ENCODE measurements around the gene NUBPL. TPM values are rescaled to one million over a fixed set of nuclear protein-coding genes. Genes with fewer than 3 reads are reported as not detected.
"Not testable (repeated sequence)": the region's sequence is repeated elsewhere in the genome, so short reads cannot be mapped to it uniquely, and the experiment has no call there.

NUBPL gene
- total RNA-seq, 2 experiments from 2014 or later, result 5.8 to 9.4 TPM

DNA sequence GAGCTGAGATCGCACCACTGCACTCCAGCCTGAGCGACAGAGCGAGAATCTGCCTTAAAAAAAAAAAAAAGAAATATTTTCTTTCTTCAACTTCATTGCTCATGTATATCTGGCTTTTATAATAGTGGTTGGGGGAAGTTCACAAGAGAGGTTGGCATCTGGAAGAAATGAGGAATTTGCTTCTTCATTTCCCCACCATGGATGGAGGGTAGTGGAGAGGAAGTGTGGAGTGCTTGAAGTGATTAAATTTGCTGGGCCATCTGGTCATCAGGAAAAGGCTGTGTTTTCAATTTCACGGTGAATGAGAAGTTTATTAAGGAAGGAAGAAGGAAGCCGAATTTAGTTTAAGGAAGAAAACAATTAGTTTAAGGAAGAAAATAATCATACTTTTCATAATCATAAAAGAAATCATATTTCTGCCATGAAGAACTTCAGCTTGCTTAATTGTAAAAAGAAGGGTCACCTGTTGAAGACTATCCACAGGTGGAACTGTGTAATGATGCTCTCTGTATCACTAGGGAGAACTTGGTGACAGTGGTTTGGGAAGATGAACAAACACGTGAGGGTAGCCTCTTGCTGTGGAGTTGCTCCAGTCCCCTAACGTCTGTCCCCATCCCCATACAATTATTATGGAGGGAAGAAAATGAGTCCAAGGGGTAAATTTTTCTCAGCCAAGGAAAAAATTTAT, 318.6 kb downstream of the NUBPL start:
- Mint-ChIP-seq H3K27ac (no peak overlapping the region), H3K27me3 (peaks cover 18% of the 10 kb centered on the region), H3K36me3 (no peaks in the 10 kb centered on the region), H3K9me3 (no peaks in the 10 kb centered on the region), H3K4me3 (no peak overlapping the region), H3K4me1 (peaks cover 2% of the 10 kb centered on the region)
- ATAC-seq (ENCODE audit: low read depth) (no peak), DNase-seq (no peak)
- POLR2A ChIA-PET, result no interaction called here

DNA sequence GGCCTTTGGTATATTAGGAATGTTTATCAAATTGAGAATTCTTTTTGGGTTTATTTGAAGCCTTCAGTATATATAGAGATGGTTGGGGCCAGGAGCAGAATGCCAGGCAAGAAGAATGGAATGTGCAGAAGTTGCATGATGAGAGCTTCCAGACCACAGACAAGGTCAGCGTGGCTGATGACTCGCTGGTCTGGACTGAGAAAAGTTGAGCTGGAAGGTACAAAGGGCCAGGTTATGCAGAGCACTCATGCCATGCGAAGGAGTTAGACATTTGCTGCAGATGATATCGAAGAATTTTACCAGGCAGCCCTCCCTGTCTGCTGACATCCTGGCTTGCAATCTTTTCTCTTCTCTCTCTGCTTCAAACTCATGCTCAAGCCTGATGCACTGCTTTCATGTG, 319.7 kb downstream of the NUBPL start:
- H3K4me3 Mint-ChIP-seq, result no peak overlapping the region
- ATAC-seq (ENCODE audit: low read depth) (no peak), DNase-seq (no peak)
- POLR2A ChIA-PET, result no interaction called here
- peaks cover 2% of the 10 kb centered on the region for H3K4me1 Mint-ChIP-seq
- H3K27me3 Mint-ChIP-seq, result peaks cover 18% of the 10 kb centered on the region
- no peaks in the 10 kb centered on the region for H3K9me3 Mint-ChIP-seq
- no peak overlapping the region for H3K27ac Mint-ChIP-seq
- H3K36me3 Mint-ChIP-seq, result no peaks in the 10 kb centered on the region

DNA sequence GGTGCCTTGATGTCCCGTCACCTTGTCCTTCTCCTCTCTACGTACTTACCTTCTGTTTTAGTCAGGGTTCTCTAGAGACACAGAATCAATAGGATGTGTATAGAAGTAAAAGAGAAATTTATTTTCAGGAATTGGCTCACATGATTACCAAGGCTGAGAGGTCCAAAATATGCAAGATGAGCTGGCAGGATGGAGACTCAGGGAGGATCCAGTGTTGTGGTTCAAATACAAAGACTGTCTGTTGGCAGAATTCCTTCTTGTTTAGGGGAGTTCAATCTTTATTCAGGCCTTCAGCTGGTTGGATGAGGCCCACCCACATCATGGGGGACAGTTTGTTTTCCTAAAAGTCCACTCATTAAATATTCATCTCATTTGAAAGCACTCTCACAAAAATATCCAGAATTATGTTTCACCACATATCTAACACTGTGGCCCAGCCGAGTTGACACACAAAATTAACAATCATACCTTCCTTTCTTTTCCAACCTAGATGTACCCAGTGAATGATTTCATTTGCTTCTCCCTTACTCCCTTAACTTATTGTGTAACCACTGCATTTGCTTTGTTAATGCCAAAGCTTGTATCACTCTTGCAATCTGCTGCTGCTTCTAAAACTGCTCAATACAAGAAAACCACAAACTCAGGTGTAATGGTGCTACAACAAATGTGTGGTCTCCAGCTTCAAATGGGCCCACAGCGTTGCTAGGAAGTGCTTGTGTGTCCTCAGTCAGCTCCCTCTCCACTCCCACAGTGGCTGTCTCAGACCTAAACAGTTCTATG, 320.5 kb downstream of the NUBPL start:
- DNase-seq, result no peak
- ATAC-seq (ENCODE audit: low read depth), result no peak
- no peaks in the 10 kb centered on the region for H3K36me3 Mint-ChIP-seq
- peaks cover 2% of the 10 kb centered on the region for H3K4me1 Mint-ChIP-seq
- POLR2A ChIA-PET, result no interaction called here
- no peaks in the 10 kb centered on the region for H3K9me3 Mint-ChIP-seq
- no peak overlapping the region for H3K27ac Mint-ChIP-seq
- H3K4me3 Mint-ChIP-seq, result no peak overlapping the region
- peaks cover 18% of the 10 kb centered on the region for H3K27me3 Mint-ChIP-seq

DNA sequence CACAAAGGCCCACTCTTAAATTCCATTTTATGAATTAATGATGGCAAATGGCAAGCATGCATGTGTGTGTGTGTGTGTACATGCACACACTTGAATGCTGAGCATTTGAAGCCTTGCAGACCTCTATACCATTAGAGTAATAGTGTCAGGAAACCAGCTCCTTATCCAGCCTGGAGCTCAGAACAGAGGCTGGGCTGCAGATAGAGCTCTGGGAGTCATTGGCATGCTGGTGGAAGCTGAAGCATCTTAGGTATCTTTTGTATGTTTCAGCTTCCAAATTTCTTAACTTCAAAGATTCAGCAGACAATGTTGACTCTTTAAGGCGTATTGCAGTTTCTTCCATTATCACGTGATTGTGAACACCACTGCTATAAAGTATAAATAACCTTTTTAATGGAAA, 323.0 kb downstream of the NUBPL start:
- DNase-seq (no peak), ATAC-seq (ENCODE audit: low read depth) (no peak)
- Mint-ChIP-seq H3K36me3 (no peaks in the 10 kb centered on the region), H3K27me3 (peaks cover 16% of the 10 kb centered on the region), H3K4me3 (no peak overlapping the region), H3K27ac (no peak overlapping the region), H3K9me3 (no peaks in the 10 kb centered on the region), H3K4me1 (no peaks in the 10 kb centered on the region)
- POLR2A ChIA-PET, result no interaction called here

DNA sequence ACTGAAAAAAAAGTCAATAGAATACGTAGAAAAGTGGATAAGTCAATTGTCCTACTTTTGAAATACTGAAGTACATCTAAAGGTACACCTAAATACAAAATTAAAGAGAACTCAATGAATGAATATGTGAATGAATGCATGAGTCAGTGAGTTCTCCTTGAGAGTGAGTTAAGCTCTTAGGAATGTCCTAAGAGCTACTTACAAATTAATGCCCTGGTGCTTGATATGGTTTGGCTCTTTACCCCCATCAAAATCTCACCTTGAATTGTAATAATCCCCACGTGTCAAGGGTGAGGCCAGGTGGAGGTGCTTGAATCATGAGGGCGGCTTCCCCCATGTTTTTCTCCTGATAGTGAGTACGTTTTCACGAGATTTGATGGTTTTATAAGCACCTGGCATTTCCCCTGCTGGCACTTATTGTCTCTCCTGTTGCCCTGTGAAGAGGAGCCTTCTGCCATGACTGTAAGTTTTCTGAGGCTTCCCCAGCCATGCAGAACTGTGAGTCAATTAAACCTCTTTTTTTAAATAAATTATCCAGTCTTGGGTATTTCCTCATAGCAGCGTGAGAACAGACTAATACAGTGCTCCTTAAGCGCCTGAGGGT, 323.7 kb downstream of the NUBPL start:
- no peaks in the 10 kb centered on the region for H3K4me1 Mint-ChIP-seq

DNA sequence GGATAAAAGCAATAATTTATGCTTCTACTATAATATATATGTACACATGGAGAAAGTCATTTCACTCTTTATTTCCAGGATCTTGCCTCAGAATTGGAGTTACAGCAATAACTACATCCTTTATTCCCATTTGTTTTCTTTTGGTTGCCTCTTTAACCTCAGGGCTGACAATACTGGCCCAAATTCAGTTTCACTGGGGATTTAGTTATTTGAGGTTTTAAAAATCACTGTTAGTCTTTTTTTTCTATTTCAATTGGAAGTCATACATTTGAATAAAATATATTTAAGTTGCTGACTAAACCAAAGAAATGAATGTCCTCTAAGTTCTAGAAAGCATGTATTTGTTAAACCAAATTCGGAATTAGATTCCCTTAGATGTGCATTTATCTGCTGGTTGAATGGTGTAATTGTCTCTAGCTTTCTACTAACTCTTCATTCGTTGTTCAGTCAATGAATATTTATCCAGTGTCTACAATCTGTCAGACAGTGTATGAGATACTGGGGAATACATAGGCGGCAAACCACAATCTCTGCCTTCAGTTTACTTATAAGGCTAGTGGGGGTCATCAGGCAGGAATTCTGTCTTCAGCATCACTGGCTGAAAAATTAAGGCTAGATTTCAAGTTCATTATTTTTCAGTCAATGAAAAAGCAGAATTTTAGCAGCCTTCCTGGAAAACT, 325.1 kb downstream of the NUBPL start:
- no peak overlapping the region for H3K4me3 Mint-ChIP-seq
- no peaks in the 10 kb centered on the region for H3K36me3 Mint-ChIP-seq
- H3K4me1 Mint-ChIP-seq, result no peaks in the 10 kb centered on the region
- ATAC-seq (ENCODE audit: low read depth) (no peak), DNase-seq (no peak)
- peaks cover 11% of the 10 kb centered on the region for H3K27me3 Mint-ChIP-seq
- H3K9me3 Mint-ChIP-seq, result no peaks in the 10 kb centered on the region
- H3K27ac Mint-ChIP-seq, result no peak overlapping the region
- POLR2A ChIA-PET, result no interaction called here

More for the DNA sequence above, 323.7 kb downstream of the NUBPL start:
- no peak overlapping the region for H3K27ac Mint-ChIP-seq
- ATAC-seq (ENCODE audit: low read depth) (no peak), DNase-seq (no peak)
- POLR2A ChIA-PET, result no interaction called here
- H3K9me3 Mint-ChIP-seq, result no peaks in the 10 kb centered on the region
- no peak overlapping the region for H3K4me3 Mint-ChIP-seq
- H3K27me3 Mint-ChIP-seq, result peaks cover 14% of the 10 kb centered on the region
- H3K36me3 Mint-ChIP-seq, result no peaks in the 10 kb centered on the region

DNA sequence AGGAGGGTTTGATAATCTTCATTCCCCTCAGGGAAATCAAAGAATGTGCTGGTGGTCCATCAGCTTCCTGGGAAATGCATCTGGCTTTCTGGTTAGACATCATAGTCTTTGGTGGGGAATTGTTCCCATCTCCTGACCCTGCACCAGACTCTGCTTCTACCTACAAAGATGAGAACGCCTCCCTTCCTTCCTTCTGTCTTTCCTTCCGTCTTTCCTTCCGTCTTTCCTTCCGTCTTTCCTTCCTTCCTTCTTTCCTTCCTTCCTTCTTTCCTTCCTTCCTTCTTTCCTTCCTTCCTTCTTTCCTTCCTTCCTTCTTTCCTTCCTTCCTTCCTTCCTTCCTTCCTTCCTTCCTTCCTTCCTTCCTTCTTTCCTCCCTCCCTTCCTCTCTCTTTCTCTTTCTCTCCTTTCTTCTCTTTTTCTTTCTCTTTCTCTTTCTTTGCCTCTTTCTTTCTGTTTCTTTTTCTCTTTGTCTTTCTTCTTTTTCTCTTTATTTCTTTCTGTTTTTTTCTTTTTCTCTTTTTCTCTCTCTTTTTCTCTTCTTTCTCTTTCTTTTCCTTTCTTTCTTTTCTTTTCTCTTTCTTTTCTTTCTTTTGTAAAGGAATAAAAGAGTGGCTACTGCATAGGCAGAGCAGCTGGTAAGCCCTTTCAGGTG, 326.9 kb downstream of the NUBPL start:
- Mint-ChIP-seq H3K27me3 (peaks cover 17% of the 10 kb centered on the region), H3K27ac (no peak overlapping the region), H3K36me3 (no peaks in the 10 kb centered on the region), H3K9me3 (no peaks in the 10 kb centered on the region), H3K4me3 (no peak overlapping the region), H3K4me1 (no peaks in the 10 kb centered on the region)
- DNase-seq, result no peak
- POLR2A ChIA-PET, result no interaction called here
- no peak for ATAC-seq (ENCODE audit: low read depth)

DNA sequence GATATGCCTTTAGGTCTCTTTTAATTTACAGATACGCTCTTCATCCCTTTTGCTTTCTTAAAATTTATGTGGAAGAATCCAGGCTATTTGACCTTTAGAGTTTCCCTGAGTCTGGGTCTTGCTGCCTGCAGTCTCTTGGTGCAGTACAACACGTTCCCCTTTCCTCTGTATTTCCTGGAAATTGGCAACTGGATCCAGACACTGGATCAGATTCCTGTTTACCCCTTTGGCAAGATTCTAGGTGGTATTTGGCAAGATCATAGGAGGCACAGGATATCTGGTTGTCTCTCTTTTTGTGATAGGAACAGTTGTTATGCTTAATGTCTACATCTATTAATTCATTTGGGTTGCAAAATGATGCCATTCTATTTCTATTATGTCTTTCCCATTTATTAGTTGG, 328.1 kb downstream of the NUBPL start:
- DNase-seq, result no peak
- no peak overlapping the region for H3K4me3 Mint-ChIP-seq
- no peak for ATAC-seq (ENCODE audit: low read depth)
- H3K27ac Mint-ChIP-seq, result no peak overlapping the region
- H3K9me3 Mint-ChIP-seq, result no peaks in the 10 kb centered on the region
- no peaks in the 10 kb centered on the region for H3K4me1 Mint-ChIP-seq
- POLR2A ChIA-PET, result no interaction called here
- H3K36me3 Mint-ChIP-seq, result no peaks in the 10 kb centered on the region
- H3K27me3 Mint-ChIP-seq, result peaks cover 17% of the 10 kb centered on the region

DNA sequence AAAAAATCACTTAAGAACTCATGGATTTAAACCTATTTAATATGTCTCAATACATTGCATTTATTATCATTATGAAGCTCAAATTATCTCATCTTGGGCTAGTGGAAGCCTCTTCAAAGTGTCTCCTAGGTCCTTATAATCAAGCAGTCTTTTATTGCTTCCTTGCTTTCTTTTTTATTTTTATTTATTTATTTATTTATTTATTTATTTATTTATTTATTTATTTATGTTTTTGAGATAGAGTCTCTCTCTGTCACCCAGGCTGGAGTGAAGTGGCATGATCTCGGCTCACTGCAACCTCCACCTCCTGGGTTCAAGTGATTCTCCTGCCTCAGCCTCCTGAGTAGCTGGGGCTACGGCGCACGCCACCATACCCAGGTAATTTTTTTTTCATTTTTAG, 329.0 kb downstream of the NUBPL start:
- DNase-seq; H3K36me3 Mint-ChIP-seq; POLR2A ChIA-PET; H3K4me1 Mint-ChIP-seq; H3K9me3 Mint-ChIP-seq; H3K27ac Mint-ChIP-seq; H3K4me3 Mint-ChIP-seq; ATAC-seq (ENCODE audit: low read depth): not testable (repeated sequence)
- peaks cover 17% of the 10 kb centered on the region for H3K27me3 Mint-ChIP-seq

DNA sequence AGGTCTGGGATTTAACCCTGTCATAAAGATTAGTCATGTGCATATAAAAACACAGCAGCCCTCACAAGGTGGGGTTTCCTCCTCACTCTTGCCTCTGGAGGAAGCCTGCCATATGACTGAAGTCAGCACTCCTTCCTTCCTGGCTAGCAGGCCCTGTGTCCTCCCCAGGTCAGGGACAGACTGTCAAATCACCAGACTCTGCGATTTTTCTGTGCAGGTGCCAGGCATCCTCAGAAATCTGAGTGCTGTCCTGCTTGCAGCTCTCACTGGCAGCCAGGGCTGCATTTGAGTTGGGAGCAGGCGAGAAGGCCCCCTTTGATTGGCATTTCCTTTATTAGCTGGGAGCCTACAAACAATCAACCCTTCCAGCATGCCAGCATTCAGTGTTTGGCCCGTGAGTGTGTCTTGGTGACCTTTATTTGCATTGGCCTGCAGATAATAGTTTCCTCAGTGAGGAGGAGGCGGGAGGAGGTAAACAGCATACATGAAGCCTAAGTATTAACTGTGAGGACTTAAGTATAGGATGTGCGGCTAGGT, 332.1 kb downstream of the NUBPL start:
- POLR2A ChIA-PET, result no interaction called here
- ATAC-seq (ENCODE audit: low read depth) (no peak), DNase-seq (no peak)
- Mint-ChIP-seq H3K4me1 (no peaks in the 10 kb centered on the region), H3K36me3 (no peaks in the 10 kb centered on the region), H3K9me3 (no peaks in the 10 kb centered on the region), H3K4me3 (no peak overlapping the region), H3K27me3 (peaks cover 12% of the 10 kb centered on the region), H3K27ac (no peak overlapping the region)

DNA sequence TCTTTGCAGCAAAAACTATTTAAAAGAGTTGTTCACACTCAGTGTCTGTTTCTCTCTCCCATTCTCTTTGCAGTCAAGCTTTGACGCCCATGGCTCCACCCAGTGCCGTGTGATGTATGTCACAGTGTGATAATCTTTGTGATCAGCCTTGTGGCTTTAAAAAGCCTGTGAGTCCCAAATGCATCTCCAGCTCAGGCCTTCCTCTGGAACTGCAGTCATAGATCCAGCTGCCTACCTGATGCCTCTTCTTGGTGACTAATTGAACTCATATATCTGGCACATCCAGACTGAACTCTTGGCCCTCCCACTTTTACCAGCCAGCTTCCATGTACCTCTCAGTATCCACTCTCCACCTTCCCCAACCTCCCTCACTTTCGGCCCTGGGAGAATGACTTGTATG, 333.1 kb downstream of the NUBPL start:
- no peaks in the 10 kb centered on the region for H3K9me3 Mint-ChIP-seq
- no peaks in the 10 kb centered on the region for H3K4me1 Mint-ChIP-seq
- peaks cover 5% of the 10 kb centered on the region for H3K27me3 Mint-ChIP-seq
- POLR2A ChIA-PET, result no interaction called here
- no peak overlapping the region for H3K4me3 Mint-ChIP-seq
- no peaks in the 10 kb centered on the region for H3K36me3 Mint-ChIP-seq
- no peak for DNase-seq
- ATAC-seq (ENCODE audit: low read depth), result no peak
- H3K27ac Mint-ChIP-seq, result no peak overlapping the region

DNA sequence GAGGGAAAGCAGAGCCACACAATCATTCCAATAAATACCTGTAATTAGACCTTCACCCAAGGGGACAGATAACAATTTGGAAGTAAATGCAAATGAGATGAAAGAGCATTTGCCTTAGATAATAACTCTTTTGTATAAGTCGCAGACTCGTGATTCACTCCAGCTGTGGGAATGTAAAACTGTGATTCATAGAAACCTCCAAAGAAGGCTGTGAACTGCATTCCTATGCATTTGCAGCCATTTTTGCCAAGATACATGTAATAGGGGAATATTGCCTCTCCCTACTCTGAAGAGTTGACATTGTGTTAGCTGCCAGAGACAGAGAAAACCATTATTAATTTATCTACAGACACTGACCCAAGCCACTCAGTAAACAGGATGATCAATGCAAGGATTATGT, 334.0 kb downstream of the NUBPL start:
- POLR2A ChIA-PET, result no interaction called here
- Mint-ChIP-seq H3K36me3 (no peaks in the 10 kb centered on the region), H3K27ac (no peak overlapping the region)

DNA sequence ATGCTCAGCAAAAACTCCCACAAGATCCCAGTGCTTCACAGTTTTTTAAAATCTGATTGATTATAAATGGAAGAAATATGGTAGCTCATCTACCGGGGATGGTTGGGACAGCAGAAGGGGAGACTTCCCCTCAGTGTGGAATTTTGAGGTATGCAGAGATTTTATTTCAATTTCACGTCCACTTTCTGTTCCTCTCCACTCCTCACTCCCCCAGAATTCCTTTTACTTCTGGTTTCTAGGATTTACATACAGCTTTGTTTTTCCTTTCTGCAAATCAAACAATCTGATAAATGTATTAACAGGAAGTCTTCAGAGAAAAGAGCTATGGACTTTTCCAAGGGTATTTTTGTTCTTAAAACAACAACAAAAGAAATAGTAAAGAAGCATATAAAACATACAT, 334.4 kb downstream of the NUBPL start:
- DNase-seq (no peak), ATAC-seq (ENCODE audit: low read depth) (no peak)
- Mint-ChIP-seq H3K27me3 (peaks cover 5% of the 10 kb centered on the region), H3K27ac (no peak overlapping the region), H3K36me3 (no peaks in the 10 kb centered on the region), H3K4me1 (no peaks in the 10 kb centered on the region), H3K4me3 (no peak overlapping the region), H3K9me3 (no peaks in the 10 kb centered on the region)
- POLR2A ChIA-PET, result no interaction called here

More for the DNA sequence above, 334.0 kb downstream of the NUBPL start:
- no peaks in the 10 kb centered on the region for H3K4me1 Mint-ChIP-seq
- no peak for DNase-seq
- ATAC-seq (ENCODE audit: low read depth), result no peak
- peaks cover 5% of the 10 kb centered on the region for H3K27me3 Mint-ChIP-seq
- H3K9me3 Mint-ChIP-seq, result no peaks in the 10 kb centered on the region
- no peak overlapping the region for H3K4me3 Mint-ChIP-seq

Data from activated naive CD8-positive, alpha-beta T cell treated with anti-CD3 and anti-CD28 coated beads, Interleukin-2, amount 10 ng/mL, durations not matched to agents 7 days and 5 days (primary cell).